Amniotic stem cell (primary cell): ENCODE results near the gene SLC31A1.
"Not testable (repeated sequence)": the region's sequence is repeated elsewhere in the genome, so short reads cannot be mapped to it uniquely, and the experiment has no call there.

Source experiments
- DNase-seq: peaks from one replicate; lab custom pipeline; 2025; lab: John Stamatoyannopoulos, UW

SLC31A1 gene

DNA sequence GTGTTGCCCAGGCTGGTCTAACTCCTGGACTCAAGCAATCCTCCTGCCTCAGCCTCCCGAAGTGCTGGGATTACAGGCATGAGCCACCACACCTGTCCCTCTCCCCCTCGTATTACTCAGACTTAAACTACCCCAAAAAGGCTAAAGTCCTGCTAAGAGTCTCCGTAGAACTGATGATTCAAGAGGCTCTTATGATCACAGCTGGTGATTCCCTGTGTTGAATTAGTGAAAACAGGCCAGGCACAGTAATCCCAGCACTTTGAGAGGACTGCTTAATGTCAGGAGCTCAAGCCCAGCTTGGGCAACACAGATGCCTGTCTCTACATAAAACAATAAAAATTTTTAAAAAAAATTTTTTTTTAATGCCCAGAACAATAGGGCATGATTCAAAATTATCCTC, 44.8 kb downstream of the SLC31A1 start:
- DNase-seq: no peak

DNA sequence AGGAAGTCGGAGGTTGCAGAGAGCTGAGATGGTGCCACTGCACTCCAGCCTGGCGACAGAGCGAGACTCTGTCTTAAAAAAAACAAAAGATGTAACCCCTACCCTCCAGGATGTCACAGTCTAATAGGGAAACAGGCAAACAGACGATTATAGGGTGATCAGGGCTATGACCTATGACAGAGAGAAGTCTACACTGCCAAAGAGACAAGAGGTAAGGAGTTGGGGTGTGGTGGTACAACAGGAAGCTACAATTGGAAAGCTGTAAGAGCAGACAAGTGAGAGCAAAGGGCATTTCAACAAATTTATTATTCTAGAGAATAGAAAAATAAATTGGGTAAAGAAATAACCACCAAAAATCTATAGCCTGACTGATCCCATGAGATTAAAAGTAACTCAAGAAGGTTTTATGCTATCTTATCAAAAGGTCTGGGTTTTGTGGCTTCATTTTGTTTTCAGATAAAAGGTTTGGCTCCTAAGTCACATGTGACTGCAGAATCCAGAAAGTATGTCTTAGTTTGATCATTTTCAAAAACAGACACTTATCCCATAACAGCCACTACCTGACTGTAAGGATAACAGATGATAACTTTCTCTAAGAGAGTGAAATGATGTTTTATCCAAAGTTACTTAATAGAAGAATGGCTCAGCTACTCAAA, 46.7 kb downstream of the SLC31A1 start:
- DNase-seq: no peak

DNA sequence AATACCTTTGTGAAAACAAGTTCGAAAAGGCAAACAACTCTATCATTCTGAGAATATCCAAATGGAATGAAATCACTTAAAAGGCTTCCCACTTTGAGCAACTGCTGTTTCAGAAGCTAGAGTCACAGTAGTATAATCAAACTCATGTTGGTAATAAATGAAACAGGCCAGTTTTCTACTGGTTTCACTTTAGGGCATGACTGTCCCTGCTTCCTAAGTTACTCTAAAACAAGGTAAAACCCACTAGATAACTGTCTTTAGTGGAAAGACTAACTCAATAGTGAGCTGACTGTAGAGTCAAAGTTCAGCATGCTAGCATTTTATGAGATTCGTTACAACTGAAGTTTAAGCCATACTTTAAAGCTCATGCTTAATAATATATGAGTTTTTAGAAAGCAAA, 48.0 kb downstream of the SLC31A1 start:
- no peak for DNase-seq

DNA sequence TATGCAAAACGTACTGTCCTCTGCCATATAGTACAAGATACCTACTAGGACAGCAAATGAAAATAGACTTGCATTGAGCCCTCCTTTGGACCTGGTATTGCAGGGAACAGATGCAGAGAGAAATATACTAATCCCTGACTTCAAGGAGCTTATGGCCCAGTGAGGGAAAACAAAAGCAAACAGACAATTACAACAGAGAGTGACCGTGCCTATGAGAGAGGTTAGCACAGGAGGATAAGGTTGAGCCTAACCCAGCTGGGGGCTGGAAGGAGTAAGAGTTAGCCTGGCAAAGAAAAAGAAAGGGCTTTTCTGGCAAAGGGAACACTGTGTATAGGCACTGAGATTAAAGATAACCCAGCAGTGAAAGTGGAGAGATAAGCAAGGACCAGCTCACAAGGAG, 48.5 kb downstream of the SLC31A1 start:
- no peak for DNase-seq

DNA sequence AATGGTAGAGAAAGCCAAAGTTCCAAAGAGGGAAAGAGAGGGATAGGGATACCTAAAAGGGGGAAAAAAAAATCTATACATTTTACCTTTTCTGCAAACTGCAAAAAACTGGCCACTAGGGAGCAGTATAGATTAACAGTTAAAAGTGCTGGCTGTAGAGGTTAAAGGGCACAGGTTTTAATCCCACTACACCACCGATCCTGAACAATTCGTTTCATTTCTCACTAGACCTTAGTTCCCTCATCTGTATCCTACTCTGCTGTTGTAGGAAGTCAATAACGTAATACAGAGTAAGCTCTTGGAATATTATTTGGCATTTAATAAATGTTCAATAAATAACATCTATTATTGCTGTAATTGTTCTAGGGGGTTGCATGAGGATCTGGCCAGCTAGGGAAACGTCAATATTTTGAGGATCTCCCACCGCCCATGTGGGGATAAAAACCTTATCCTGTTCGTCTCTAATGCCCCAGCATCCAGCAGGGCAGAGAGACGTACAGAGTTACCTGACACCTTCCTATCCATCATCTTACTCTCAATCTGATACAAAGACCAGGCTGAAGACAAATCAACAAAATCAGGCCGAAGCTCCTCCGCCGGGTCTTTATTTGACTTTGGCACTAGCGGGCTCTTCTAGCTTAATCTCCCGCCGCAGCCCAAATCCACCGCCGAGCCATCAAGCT, 53.3 kb downstream of the SLC31A1 start:
- DNase-seq: peak; percentile 81

DNA sequence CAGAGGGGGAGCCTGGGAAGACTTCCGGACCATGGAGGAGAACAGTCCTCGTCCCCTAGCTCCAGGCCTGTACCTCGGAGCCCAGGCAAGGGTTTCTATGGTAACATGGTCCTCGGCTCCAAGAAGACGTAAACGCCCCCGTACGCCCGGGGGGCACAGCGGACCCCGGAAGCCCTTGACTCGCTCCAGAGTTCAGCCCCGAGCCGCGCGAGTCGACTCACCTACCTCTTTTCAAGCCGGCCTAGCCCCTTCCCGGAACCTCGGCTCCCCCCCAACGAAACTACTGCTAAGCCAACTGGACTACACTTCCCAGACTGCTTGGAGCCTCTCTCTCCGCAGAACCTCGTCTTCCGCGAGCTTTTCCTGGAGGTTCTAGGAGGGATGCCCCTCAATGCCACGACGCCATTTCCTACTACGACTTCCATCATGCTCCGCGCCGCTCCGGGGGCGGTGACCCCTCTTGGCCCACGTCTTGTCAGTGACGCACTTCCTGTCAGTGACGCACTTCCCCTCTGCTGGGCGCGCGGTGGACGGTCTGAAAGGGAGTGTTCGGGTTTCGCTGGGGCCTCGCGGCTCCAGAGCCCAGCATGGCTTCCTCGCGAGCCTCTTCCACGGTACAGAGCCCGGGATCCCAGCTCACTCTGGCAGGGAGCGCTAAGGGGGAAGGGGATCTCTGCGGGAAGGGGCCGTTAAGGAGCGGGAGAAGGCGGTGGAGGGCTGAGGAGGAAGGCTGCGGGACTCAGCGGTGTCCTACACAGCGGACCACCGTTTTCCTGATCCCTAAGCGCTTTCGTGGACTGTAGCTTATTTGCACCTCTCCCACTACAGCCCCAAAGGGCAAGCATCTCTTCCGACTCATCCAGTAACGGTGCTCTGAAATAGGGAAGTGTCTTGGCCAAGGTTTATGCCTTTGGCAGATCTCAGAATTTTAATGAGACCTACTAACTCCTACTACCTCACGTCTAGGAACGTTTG, 54.1 kb downstream of the SLC31A1 start, which contains the start of the genes CDC26 and PRPF4:
CDC26 (minus strand) TSS at position 416 of the 975 bp plus-strand sequence. CDS start 3,065 bp downstream, outside the sequence.
PRPF4 (plus strand) TSS at position 502 of the 975 bp plus-strand sequence; CDS start at position 588, 86 bp downstream.
- peak; percentile 95 for DNase-seq

DNA sequence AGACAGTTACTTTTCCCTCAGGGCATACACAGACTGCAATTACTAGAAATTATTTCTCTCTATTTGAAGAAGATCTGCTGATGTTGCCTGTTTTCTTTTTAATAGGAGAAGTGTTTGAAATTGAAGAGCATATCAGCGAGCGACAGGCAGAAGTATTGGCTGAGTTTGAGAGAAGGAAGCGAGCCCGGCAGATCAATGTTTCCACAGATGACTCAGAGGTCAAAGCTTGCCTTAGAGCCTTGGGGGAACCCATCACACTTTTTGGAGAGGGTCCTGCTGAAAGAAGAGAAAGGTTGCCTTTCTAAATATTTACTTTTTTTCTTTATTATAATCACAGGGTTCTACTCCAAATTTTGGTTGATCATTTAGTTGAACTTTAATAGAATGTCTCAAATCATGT, 57.5 kb downstream of the SLC31A1 start:
- DNase-seq: no peak

DNA sequence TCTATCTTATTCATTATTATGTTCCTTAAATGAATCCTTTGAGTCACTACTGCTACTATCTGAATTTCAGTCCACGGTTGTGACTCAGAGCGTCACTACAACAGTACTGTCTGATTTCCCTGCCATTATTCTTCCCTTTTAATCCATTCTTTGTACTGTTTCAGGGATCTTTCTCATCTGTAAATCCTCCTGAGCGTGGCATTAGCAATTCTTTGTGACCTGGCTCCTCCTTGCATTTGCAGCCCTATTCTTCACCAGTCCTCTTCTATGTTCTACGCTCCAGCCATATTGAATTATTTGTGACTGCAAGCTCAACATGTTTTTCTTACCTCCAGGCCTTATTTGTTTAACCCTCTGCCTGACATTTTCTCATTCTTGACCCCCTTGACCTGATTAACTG, 60.0 kb downstream of the SLC31A1 start:
- no peak for DNase-seq

DNA sequence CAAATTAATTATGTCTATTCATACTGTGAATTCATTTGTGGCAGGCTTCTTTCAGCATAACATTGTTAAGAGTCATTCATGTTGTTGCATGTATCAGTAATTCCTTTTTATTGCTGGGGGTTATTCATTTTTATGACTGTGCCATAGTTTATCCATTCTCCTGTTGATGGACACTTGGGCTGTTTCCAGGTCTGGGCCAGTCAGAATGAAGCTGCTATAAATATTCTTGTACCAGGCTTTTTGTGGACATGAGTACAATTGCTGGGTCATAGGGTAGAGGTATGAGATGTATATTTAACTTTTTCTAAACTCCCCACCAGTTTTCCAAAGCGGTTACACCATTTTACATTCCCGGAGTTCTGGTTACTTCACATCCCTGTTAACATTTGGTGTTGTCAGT, 67.7 kb downstream of the SLC31A1 start:
- no peak for DNase-seq

DNA sequence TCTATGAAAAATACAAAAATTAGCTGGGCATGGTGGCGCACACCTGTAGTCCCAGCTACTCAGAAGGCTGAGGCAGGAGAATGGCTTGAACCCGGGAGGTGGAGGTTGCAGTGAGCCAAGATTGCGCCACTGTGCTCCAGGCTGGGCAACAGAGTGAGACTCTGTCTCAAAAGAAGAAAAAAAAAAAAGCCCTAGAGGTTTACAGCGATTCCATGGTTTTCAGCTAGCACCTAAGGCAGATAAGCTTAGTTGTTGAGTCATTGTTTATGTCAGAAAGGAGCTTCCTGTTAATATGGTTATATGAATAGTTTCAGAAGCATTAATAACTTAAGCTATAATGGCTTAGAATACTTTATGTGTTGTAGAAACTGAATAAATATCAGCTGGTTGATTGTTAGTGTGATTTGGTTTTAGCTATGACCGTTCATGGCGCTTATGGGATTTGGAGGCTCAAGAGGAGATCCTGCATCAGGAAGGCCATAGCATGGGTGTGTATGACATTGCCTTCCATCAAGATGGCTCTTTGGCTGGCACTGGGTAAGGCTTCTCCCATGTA, 68.8 kb downstream of the SLC31A1 start:
- no peak for DNase-seq

DNA sequence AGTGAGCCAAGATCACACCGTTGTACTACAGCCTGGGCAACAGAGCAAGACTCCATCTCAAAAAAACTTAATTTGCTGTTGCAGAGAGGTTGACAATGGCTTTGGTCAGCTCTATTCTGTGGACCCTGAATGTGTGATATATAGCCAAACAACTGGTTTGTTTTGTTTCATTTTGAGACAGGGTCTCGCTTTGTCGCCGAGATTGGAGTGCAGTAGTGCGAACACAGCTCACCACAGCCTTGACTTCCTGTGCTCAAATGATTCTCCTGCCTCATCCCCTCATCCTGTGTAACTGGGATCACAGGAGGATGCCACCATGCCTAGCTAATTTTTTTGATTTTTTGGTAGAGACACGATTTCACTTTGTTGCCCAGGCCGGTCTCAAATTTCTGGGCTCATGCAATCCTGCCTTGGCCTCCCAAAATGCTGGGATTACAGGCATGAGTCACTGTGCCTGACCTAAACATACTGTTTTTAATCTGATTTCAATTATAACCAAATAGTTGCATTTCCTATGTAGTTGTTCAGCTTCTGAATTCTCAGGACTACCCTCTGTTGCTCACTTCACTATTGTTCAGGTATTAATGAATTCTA, 72.0 kb downstream of the SLC31A1 start:
- DNase-seq: no peak

DNA sequence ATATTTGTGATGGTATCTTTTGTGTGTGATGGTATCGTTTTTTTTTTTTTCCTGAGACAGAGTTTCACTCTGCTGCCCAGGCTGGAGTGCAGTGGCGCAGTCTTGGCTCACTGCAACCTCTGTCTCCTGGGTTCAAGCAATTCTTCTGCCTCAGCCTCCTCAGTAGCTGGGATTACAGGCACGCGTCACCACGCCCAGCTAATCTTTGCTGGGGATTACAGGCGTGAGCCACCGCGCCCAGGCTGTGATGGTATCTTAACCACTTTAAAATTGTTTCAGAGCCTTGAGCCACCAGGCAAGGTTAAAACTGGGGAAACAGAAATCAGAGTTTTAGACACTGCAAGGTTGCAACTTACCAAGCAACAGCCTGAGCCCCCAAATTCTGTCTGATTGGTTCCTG, 74.9 kb downstream of the SLC31A1 start:
- DNase-seq: not testable (repeated sequence)

DNA sequence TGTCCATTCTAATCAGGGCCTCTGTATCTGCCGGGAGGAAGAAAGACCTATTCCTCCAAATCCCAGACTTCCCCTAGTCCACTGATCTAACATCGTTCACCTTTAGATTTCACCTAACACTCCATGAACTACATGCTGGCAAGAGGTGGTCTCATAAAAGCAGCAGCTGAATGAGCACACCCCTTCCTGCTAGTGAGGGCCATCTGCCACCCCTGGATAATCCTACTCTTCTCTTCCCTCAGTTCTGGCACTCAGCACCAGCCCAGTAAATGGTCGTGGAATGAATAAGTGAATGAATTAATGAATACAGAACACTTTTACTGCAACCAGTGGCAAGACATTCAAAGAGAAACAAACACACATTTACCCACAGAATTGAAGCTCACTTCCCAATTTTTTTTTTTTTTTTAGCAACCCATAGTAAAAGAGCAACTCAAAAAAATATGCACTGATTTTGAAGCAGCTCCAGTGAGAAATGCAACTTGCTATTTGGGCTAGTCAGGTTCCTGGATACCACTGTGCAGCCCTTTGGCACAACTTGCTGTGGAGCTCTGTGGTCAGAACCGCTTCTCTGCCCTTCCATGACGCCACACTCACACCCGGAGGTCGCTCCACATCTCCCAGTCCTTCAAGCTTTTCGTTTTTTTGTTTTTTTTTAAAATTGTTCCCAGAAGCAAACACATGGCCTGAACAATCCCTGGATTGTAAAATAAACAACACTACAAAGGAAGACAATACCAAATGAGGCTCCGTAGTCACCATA, 75.6 kb downstream of the SLC31A1 start:
- no peak for DNase-seq

DNA sequence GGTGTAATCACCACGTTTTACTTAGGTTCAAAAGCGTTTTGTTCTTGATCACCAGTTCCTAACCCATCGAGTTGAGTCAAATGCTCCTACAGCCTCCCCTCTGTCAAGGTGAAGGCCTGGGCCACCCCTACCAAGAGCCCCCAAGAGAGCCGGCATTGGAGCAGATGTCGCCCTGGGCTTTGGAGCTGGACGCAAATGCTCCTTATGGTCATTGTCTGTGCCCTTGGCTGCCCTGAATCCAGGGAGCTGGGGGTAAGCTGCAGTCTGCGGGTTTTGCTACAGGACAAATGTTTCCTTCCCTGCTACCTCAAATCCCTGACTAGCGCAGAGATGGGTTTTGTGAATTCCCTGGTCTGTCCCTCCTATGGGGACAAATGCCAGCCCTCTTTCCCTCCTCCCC, 77.0 kb downstream of the SLC31A1 start:
- no peak for DNase-seq

DNA sequence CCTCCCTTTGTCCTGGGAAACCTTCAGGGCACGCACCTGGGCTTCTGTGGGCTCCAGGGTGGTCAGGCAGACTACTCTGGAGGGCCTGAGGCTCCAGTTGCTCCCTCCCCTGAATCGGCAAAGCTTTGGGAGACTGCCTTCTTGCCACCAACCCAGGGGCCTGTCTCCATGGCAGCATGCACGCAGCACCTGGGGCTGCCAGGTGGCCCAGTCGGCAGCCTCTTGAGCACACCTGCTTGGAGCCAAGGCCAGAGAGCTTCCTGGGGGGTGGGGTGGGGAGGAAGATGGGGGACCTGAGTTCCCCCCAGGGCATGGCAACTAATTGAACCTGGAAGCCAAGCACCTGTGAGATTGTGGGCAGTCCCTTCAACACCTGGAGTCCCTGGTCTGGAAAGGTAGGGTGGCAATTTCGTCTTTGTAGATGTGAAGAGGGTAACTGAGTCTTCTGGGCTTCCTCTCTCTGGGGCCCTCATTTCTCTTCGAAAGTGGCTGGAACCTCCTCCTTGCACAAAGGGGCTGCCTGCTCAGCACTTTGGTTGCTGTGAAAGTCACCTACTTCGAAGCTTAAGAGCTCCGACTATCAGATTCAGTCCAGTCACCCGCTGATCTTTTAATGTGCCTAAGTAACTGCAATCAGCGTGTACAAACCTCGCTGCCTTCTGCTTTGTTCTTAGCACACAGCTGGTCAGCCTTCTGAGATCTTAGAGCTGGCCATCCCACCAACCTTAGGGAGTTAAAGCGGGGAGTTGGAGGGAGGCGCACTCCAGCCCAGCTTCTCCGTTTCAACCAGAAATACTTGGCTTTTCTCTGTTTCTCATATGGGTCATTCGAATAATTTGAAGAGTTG, 77.8 kb downstream of the SLC31A1 start:
- no peak for DNase-seq

DNA sequence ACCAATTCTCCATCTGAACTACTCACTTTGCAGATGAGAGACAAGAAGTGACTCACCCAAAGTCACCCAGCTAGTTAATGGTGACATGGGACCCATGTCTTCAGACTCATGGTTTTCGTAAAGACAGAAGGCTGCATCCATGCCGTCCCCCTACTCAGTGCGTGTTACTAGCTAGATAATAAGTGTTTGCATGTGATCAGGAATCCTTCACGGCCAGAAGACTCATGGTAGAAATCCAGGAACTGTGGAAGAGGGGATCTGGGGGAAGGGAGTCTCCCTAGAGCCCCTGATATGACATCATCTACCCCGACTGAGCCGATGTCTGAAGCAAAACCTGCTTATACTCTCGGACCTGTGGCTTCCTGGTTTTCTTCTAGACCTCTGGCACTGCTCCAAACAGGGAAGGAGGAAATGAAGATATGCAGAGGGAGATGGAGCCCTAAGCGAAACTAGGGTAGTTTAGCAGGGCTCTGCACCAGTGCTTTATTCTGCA, 78.5 kb downstream of the SLC31A1 start:
- no peak for DNase-seq

DNA sequence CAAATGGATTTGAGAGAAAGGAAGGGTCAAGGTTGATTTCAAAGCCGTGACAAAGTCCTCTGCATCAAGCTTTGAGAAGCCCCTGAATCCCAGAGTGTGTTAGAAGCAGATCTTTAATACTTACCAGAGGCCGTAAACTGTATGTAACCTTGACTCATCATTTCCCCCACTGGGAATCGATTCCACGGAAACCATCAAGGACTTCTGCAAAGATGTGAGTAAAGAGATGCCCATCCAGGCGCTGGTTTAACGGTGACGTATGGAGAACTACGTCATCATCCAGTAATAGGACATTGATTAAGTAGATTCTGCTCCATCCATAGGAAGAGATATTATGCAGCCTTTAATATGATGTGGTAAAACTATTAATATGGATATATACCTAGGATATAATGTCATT, 80.2 kb downstream of the SLC31A1 start:
- no peak for DNase-seq

DNA sequence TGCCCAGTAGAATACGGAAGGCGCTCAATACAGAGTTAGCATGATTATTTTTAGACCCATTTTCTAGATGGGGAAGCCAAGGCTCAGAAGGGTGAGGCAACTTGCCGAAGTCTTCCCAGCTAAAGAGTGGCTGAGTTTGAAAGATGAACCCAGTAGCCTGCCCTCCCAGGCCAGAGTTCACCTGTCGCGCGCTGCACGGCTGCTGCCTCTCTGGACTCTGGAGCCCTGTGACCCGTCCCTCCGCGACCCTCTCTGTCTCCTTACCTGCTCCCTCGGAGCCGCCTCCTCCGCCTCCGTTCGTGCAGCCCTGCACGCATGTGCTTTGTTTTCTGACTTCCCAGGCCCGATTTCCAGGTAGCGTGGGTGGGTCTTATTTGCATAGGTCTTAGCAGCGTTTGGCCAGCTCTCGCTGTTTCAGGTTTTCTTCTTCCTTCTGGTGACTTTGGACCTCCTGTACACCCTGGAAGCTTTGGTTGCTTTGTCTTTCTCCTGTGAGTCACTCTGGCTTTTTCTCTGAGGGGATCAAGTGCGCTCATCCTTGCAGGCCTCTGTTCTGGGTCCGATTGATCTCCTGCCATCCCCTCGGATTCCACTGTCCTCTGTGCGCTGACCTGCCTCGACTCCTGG, 81.6 kb downstream of the SLC31A1 start, which contains the start of gene RNF183:
RNF183 (minus strand) TSS at position 585 of the 627 bp plus-strand sequence. CDS start 5,192 bp downstream, outside the sequence.
- no peak for DNase-seq

DNA sequence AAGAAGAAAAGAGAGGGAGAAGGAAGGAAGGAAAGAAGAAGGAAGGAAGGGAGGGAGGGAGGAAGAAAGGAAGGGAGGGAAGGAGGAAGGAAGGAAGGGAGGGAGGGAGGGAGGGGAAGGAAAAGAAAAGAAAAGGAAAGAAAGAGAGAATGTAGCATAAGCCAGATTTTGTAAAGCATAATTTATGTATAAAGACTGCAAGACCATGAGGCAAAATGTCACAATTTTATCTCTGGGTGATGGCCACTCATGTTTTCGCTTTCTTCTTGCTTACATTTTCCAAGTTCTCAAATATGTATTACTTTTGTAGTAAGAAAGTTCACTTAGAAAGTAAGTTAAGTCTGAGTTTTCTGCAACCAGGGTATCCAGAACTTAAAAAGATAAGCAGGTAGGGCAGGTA, 85.2 kb downstream of the SLC31A1 start:
- no peak for DNase-seq
